PC-9 (cell line): Measurements from ENCODE around the gene PDCD1LG2.

ENCODE experiments used
- CTCF ChIP-seq: fragments of 200-600 bp; sonication (generic); conservative IDR thresholded peaks from 2 replicates; pipeline ENCODE4 v1.6.1; 2017; ENCODE audit warnings: mixed run types, antibody characterized with exemption, mild to moderate bottlenecking, moderate library complexity
- EZH2 ChIP-seq: fragments of 200-600 bp; sonication (generic); IDR thresholded peaks from 2 replicates; pipeline ENCODE4 v1.8.0; 2017; ENCODE audit warnings: antibody characterized with exemption, low read depth

- TF ChIP-seq EZH2: no peak
- no peak for TF ChIP-seq CTCF
These were observed 68.4 kb downstream of the PDCD1LG2 start for GRCh38 chr9:5578698-5579085.
